Motor neuron (in vitro differentiated cells): Measurements from ENCODE around the gene SUZ12. TPM values are rescaled to one million over a fixed set of nuclear protein-coding genes. Genes with fewer than 3 reads are reported as not detected.
"Not testable (repeated sequence)": the region's sequence is repeated elsewhere in the genome, so short reads cannot be mapped to it uniquely, and the experiment has no call there.

ENCODE experiments used
- ATAC-seq, 8 experiments: fragments of 200-7000 bp; cut with Tn5 transposase; replicated peaks in 6 of 8; 2 replicates each; pipeline ENCODE4 v1.8.0; 2021; ENCODE audit warnings: mild to moderate bottlenecking in 8 of 8, moderate library complexity in 8 of 8
- H3K27ac ChIP-seq, 2 donors: fragments of 250-450 bp; sonication (Bioruptor Pico); 2 replicates each; pipeline ENCODE4 v1.9.0; 2021; ENCODE audit warnings: antibody characterized with exemption in 2 of 2, mild to moderate bottlenecking in 2 of 2, moderate library complexity in 1 of 2
- H3K4me1 ChIP-seq, 2 donors: fragments of 250-450 bp; sonication (Bioruptor Pico); replicated peaks in 1 of 2; 2 replicates each; pipeline ENCODE4 v1.6.1; 2021; ENCODE audit warnings: antibody characterized with exemption in 2 of 2, mild to moderate bottlenecking in 2 of 2, moderate library complexity in 1 of 2
- H3K4me3 ChIP-seq, 5 donors: fragments of 250-450 bp; sonication (Bioruptor Pico); 2 replicates each; pipeline ENCODE4 v1.9.0; 2021; ENCODE audit warnings: antibody characterized with exemption in 5 of 5, mild to moderate bottlenecking in 5 of 5, moderate library complexity in 4 of 5
- WGBS, 10 experiments: fragments of 450-650 bp; shearing (Covaris generic); methylation state at CpG; one replicate each; pipeline ENCODE4 v1.0.0; 2022; 5-methylcytosine and 5-hydroxymethylcytosine counted together
- in situ Hi-C, 9 experiments: fragments of 400-800 bp; cut with MboI; loops; one replicate each; pipeline ENCODE4 v1.15.0; 2021; ENCODE audit warnings: low sequenced_read_pairs in 9 of 9, low pct_unique_long_range_greater_than_20kb in 2 of 9; ENCODE audit not compliant: unreplicated experiment in 9 of 9
- total RNA-seq, 8 experiments: library from RNA; unstranded; fragments of 300-600 nt; gene quantifications; 2 replicates each; pipeline versions ENCODE4 v1.2.3 to v1.2.4, GENCODE V29; 2022

SUZ12 gene
- total RNA-seq, result 10 to 100 TPM; 10.5 to 45.1 (median 14.3) TPM

DNA sequence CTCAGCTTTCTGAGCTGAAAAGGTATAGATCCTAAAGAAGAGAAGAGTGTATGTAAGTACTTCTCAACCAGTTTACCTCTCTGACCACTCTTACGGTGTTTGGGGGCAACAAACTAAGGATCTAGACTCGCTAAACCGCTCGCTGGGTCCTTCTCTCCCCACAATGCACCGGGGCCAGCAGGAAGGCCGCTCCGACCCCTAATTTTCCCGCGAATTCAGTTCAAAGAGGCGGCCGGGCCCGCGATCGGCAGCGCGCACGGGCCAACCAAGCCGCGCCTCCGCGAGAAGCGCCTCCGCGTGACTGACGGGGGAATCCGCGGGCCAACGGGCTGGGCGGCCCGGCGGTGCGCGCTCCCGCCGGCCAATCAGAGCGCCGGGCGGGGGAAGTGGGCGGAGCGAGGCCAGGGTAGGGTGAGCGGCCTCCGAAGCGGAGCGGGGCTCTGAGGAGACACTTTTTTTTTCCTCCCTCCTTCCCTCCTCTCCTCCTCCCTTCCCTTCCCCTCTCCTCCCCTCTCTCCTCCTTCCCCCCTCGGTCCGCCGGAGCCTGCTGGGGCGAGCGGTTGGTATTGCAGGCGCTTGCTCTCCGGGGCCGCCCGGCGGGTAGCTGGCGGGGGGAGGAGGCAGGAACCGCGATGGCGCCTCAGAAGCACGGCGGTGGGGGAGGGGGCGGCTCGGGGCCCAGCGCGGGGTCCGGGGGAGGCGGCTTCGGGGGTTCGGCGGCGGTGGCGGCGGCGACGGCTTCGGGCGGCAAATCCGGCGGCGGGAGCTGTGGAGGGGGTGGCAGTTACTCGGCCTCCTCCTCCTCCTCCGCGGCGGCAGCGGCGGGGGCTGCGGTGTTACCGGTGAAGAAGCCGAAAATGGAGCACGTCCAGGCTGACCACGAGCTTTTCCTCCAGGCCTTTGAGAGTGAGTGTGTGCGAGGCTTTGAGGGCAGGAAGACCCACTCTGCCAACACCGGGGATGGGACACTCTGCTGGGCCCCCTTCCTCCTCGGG, at the start of gene SUZ12:
TSS of gene SUZ12 (plus strand) at position 393 of the 995 bp plus-strand sequence. CDS start at position 633, 240 bp downstream.
- in situ Hi-C loops, H3K4me1 ChIP-seq: not testable (repeated sequence)
- WGBS, 10 experiments, result no CpG with 5 or more reads among the region's 93 CpGs
- H3K27ac ChIP-seq, result peak within 1 kb of the TSS; percentile 83 to 89
- ATAC-seq, result peak; percentile 89 to 95 (median 94)
- H3K4me3 ChIP-seq, result peak within 1 kb of the TSS; percentile 51 to 98 (median 67)

DNA sequence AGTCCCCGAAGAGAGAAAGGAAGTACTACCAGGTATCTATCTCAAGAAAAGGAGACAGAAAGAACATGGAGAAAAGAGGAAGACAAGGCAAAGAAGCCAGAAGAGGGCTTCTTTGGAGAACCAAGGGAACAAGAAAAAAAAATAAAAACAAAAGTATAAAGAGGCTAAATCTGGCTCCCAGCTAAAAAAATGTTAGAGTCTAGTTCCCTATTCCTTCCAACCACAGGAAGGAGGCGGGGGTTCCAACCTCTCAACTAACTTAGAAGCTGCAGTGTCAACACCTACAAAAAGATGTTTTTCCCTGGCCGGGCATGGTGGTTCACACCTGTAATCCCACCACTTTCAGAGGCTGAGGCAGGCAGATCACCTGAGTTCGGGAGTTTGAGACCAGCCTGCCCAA, 48.7 kb upstream of the SUZ12 start:
- no peak for ATAC-seq
- in situ Hi-C loops, result no loop called here
- WGBS, 10 experiments, result 91 to 100% (median 100%) methylated on average over 1 to 4 of the region's 4 CpGs; no CpG with 5 or more reads in 3 of the 10 experiments
- H3K27ac ChIP-seq, result no peak overlapping the region
- no peak overlapping the region for H3K4me3 ChIP-seq
- H3K4me1 ChIP-seq, result no peaks in the 10 kb centered on the region

DNA sequence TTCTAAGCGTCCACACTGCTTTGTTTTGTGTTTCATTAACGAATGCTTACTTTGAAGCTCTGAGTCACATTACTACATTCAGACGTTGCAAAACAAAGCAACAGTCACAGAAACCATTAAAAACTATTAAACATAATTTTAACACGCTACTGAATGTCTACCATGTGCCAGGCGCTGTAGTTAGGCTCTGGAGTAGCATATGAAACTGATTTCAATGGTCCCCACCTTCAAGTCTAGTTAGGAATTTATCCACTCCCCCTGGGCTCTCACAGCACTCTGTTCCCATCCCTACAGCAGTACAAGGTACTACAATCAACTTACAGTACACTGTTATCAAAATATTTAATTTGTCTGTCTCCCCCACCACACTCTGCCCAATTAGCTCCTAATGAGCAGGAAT, 35.9 kb upstream of the SUZ12 start:
- peak in 3 of 8 experiments; percentile 8 to 40 (median 39) for ATAC-seq
- WGBS, 10 experiments, result 0 to 23% (median 3%) methylated on average over 1 to 5 of the region's 5 CpGs; no CpG with 5 or more reads in 1 of the 10 experiments
- H3K27ac ChIP-seq, result peak overlapping the region; percentile 64 to 81
- H3K4me3 ChIP-seq, result peak overlapping the region; percentile 60 to 84 (median 74)
- in situ Hi-C loops, result no loop called here
- H3K4me1 ChIP-seq, result peaks cover 0 to 6% of the 10 kb centered on the region in 2 donors

DNA sequence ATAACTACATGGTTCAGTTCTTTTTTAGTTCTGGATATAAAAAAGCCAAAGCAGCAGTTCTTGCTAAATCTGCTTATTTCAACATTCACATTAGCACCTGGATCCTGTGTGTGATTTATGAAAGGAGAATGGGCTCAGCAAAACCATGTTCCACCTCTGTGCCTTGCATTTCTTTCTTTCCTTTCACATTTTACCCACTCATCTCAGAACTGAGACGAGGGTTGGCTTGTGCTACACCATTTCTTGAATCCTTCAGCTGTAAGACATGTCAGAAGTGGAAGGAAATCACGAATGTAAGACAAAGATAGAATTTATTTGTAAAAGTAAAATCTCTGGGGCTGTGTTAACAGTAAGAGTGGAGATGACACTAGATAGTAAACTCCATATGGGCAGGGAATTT, 34.1 kb upstream of the SUZ12 start:
- WGBS, 10 experiments, result 42 to 100% (median 80%) methylated on average over 1 to 2 of the region's 2 CpGs; no CpG with 5 or more reads in 3 of the 10 experiments
- H3K4me1 ChIP-seq, result peaks cover 0 to 6% of the 10 kb centered on the region in 2 donors
- no peak overlapping the region for H3K4me3 ChIP-seq
- ATAC-seq, result no peak
- in situ Hi-C loops, result no loop called here
- H3K27ac ChIP-seq, result no peak overlapping the region

GRCh38 chr17:31903401-31903800, 33.4 kb upstream of the SUZ12 start:
- ATAC-seq, result no peak
- Histone ChIP-seq H3K4me1 (peaks cover 0 to 6% of the 10 kb centered on the region in 2 donors), H3K27ac (no peak overlapping the region), H3K4me3 (no peak overlapping the region)
- in situ Hi-C loops, result no loop called here
- WGBS, 10 experiments, result 90 to 100% (median 94%) methylated on average over 1 to 11 of the region's 16 CpGs; no CpG with 5 or more reads in 3 of the 10 experiments

GRCh38 chr17:31907342-31907962, 29.4 kb upstream of the SUZ12 start:
- H3K4me3 ChIP-seq, result no peak overlapping the region

GRCh38 chr17:31908386-31908785, 28.4 kb upstream of the SUZ12 start:
- Histone ChIP-seq H3K4me3 (no peak overlapping the region), H3K4me1 (no peaks in the 10 kb centered on the region), H3K27ac (no peak overlapping the region)
- in situ Hi-C loops, result no loop called here
- ATAC-seq, result no peak

More at GRCh38 chr17:31907342-31907962, 29.4 kb upstream of the SUZ12 start:
- in situ Hi-C loops, result no loop called here
- Histone ChIP-seq H3K4me1 (no peaks in the 10 kb centered on the region), H3K27ac (no peak overlapping the region)
- WGBS, 10 experiments, result 4 to 79% (median 52%) methylated on average over 3 to 7 of the region's 7 CpGs
- peak in 2 of 8 experiments; percentile 19 to 28 for ATAC-seq

DNA sequence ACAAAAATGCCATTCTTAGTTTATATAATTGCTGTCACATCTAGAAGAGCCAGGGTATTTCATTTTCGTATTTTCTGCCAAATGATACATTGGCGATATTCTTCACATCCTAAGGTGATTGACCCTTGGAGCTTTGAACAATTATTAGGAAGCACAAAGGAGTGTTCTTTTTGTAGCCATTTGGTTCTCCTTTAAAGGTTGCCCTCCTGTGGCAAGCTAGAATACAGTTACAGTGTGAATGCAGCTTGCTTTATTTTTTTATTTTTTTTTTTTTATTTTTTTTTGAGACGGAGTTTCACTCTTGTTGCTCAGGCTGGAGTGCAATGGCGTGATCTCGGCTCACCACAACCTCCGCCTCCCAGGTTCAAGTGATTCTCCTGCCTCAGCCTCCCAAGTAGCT, 24.1 kb upstream of the SUZ12 start:
- peak in 2 of 8 experiments; percentile 44 to 49 for ATAC-seq
- H3K4me3 ChIP-seq, in situ Hi-C loops, H3K27ac ChIP-seq, H3K4me1 ChIP-seq: not testable (repeated sequence)
- 4 to 86% (median 60%) methylated on average over 1 to 6 of the region's 6 CpGs for WGBS, 10 experiments

DNA sequence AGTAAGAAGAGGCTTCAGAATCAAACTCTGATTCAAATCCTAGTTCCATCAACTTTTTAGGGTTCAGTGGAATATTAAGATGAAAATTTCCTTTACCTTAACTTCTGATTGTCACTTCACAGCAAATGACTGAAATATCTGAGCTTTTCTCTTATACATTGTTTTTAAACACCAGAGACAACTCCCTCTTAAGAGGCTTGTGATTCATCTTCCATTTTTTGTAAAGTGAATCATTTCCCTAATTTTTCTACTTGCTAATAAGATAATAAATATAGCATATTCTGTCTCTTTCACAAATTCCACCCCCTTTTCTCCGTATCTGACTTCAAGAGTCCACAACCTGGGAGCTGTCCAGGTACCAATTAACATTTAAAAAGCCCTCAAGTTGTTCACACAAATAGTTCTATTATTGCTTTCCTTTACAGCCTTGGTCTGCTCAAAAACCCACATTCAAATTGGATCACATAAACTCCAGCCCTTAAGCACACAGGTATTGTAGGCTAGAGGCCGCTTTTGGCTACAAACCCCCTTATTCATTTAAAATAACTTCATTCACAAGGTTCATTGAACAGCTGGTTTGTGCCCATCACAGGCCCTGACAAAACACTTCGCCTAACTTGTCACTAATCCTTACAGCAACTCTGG, 21.2 kb upstream of the SUZ12 start:
- no peak for ATAC-seq
- Histone ChIP-seq H3K27ac (no peak overlapping the region), H3K4me1 (no peaks in the 10 kb centered on the region), H3K4me3 (no peak overlapping the region)
- WGBS, 10 experiments, result 33 to 92% (median 66%) methylated on average over 1 to 3 of the region's 3 CpGs
- in situ Hi-C loops, result no loop called here

GRCh38 chr17:31916491-31917064, 20.2 kb upstream of the SUZ12 start:
- in situ Hi-C loops, result no loop called here
- 66 to 100% (median 93%) methylated on average over 1 to 22 of the region's 36 CpGs; no CpG with 5 or more reads in 1 of the 10 experiments for WGBS, 10 experiments
- Histone ChIP-seq H3K4me3 (no peak overlapping the region), H3K27ac (no peak overlapping the region), H3K4me1 (no peaks in the 10 kb centered on the region)
- ATAC-seq, result peak in 1 of 8 experiments; percentile 13

DNA sequence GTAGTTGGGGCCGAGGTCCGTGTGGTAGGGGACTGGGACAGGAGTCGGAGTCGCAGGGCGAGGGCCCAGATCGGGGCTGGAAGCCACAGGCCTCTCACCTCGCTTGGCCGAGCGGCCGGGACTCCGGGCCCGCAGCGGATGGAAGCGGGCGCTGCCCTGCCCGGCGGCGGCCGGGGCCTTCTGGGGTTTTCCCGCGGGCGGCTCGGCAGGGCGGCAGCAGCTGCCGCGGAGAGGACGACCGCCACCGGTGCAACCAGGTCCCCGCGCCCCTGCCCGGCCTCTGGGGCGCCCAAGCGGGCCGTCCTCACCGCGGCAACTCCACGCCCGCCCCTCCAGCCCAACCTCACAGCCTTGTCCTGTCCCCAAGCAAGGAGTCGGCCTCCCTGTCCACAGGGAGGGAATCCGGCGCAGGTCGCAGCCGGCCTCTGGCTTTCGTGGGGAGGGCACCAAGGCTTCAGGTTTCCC, 19.7 kb upstream of the SUZ12 start:
- no peak for ATAC-seq
- no peak overlapping the region for H3K4me3 ChIP-seq
- 65 to 100% (median 98%) methylated on average over 5 to 9 of the region's 45 CpGs; no CpG with 5 or more reads in 7 of the 10 experiments for WGBS, 10 experiments
- in situ Hi-C loops, result no loop called here
- H3K4me1 ChIP-seq, result no peaks in the 10 kb centered on the region
- H3K27ac ChIP-seq, result no peak overlapping the region

DNA sequence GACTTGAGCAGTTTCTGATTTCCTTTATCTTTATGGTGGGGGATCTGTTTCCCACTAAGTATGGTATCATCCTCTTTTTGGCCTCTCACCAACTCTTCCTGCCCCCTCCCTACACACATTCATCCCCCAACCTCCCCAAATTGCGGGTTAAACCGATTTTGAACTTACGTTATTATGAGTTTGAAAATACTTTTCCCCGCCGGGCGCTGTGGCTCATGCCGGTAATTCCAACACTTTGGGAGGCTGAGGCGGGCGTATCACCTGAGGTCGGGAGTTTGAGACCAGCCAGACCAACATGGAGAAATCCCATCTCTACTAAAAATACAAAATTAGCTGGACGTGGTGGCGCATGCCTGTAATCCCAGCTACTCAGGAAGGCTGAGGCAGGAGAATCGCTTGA, 19.1 kb upstream of the SUZ12 start:
- H3K4me3 ChIP-seq, ATAC-seq, in situ Hi-C loops, H3K27ac ChIP-seq, H3K4me1 ChIP-seq: not testable (repeated sequence)
- WGBS, 10 experiments, result 87 to 100% (median 100%) methylated on average over 1 to 8 of the region's 13 CpGs; no CpG with 5 or more reads in 4 of the 10 experiments
